ENCODE measurements around the gene CEMIP. TPM values are rescaled to one million over a fixed set of nuclear protein-coding genes. Genes with fewer than 3 reads are reported as not detected.

The CEMIP gene
- total and polyA plus RNA-seq, 2 of the 13 experiments (the other 11 are each of a cell fraction or from before 2014, with no cell fraction given) = 4.3 to 28.5 TPM

DNA sequence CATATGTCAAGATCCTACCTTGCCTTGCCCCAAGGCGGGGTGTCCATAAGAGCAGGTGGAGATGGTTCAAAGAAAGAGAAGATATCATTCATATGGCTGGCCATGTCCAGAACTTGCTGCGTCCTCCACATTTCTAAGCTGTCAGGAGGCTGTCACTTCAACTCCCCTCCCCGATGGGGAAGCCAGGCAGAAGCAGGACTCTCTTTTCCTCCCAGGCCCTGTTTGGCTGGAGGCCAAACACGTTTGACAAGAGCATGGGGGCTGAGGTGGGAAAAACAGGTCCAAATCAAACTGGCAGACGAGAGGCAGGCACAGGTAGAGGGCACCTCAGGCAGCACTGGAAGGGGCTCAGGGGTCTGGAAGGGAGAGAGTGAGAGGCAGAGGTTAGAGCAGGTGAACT lies 172.8 kb downstream of the CEMIP start (continued):
- no peak for TF ChIP-seq KDM6A (CRISPR knock-in tag; IDR thresholded peaks at IDR 0.05; ENCODE audit: low read depth)
- no peak for TF ChIP-seq POLR2AphosphoS2 (IDR thresholded peaks at IDR 0.05; ENCODE audit: low read depth, low read length)
- no peak for TF ChIP-seq ZFP82 (CRISPR knock-in tag; IDR thresholded peaks at IDR 0.05; ENCODE audit: borderline replicate concordance)
- no peak for TF ChIP-seq JUN (CRISPR knock-in tag; IDR thresholded peaks at IDR 0.05)
- TF ChIP-seq, protein P1, sequence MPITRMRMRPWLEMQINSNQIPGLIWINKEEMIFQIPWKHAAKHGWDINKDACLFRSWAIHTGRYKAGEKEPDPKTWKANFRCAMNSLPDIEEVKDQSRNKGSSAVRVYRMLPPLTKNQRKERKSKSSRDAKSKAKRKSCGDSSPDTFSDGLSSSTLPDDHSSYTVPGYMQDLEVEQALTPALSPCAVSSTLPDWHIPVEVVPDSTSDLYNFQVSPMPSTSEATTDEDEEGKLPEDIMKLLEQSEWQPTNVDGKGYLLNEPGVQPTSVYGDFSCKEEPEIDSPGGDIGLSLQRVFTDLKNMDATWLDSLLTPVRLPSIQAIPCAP (CRISPR knock-in tag; IDR thresholded peaks at IDR 0.05; ENCODE audit: low read depth) = no peak
- TF ChIP-seq, protein P2, sequence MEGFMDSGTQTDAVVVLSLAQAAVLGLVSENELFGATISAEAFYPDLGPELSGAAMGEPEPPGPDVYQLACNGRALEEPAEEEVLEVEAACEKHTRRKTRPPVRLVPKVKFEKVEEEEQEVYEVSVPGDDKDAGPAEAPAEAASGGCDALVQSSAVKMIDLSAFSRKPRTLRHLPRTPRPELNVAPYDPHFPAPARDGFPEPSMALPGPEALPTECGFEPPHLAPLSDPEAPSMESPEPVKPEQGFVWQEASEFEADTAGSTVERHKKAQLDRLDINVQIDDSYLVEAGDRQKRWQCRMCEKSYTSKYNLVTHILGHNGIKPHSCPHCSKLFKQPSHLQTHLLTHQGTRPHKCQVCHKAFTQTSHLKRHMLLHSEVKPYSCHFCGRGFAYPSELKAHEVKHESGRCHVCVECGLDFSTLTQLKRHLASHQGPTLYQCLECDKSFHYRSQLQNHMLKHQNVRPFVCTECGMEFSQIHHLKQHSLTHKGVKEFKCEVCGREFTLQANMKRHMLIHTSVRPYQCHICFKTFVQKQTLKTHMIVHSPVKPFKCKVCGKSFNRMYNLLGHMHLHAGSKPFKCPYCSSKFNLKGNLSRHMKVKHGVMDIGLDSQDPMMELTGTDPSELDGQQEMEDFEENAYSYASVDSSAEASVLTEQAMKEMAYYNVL (CRISPR knock-in tag; IDR thresholded peaks at IDR 0.05; ENCODE audit: borderline replicate concordance) = no peak

DNA sequence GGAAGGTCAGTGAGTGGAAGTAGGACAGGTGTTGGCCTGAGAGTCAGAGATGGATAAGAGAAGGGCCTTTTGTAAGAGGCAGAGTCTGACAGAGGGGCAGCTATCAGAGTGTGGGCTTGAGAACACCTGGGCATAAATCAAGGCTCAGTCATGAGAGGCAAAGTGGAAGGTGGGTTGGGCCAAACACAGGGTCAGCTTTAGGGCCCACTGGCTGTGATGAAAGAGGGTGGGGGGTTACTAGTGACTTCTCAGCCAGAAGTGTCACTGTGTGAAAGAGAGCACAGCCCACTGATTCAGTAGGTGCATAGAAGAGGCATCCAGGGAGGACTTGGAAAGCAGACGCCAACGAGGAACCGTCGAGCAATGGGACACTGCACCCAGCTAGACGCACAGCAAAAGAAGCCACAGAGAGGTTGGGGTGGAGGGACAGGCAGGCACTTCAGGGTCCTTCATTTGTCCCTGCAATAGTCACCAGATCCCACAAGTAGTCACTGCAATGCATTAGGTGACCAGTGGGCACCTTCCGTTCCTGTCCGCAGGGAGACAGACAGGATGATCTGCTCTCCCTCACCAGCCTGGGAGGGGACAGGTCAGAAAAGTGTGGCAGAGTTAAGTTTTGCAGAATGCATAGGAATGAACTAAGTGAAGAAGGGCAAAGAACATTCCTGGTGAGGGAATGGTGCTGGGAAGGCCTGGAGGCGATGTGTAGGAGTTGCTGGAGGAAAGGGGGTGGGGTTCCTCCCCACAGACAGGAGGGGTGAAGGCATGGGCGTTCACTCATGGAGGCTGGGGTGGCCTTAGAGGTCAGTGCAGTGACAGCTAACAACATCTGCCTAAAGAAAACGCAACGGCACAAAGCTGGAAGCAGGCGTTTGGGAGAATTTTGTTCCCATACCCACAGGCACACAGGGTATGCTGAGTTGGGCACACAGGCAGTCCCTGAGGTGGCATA lies 174.1 kb downstream of the CEMIP start:
- Histone ChIP-seq H3K27ac (ENCODE audit: extremely low read length, insufficient read depth, low read length) (peak overlapping the region; percentile 68), H3K79me2 (ENCODE audit: insufficient read depth, low read length) (no peaks in the 10 kb centered on the region), H3K9ac (ENCODE audit: insufficient read depth, low read depth, low read length) (no peak overlapping the region), H2AFZ (ENCODE audit: low read length) (no peak overlapping the region), H3K4me1 (ENCODE audit: insufficient read depth, low read length) (peaks cover 27% of the 10 kb centered on the region), H4K20me1 (ENCODE audit: insufficient read depth, low read length) (no peaks in the 10 kb centered on the region), H3K36me3 (replicated peaks in 1 of 2; ENCODE audit: control insufficient read depth in 1 of 2, insufficient read depth in 2 of 2, low read length in 2 of 2) (peaks cover 7 to 13% of the 10 kb centered on the region in 2 experiments; a peak in 3 of 5 replicates), H3K9me3 (ENCODE audit: low read length) (no peaks in the 10 kb centered on the region), H3K4me2 (ENCODE audit: low read depth, low read length) (0 out of 2 replicates have a peak overlapping the region, but pooled peaks have one; percentile 50), H3K27me3 (ENCODE audit: control insufficient read depth in 1 of 2, insufficient read depth in 2 of 2, low read length in 2 of 2) (no peaks in the 10 kb centered on the region; a peak in 1 of 5 replicates), H3K4me3 (replicated peaks in 1 of 3; ENCODE audit: insufficient read depth in 1 of 3, low read depth in 2 of 3, low read length in 3 of 3) (peak overlapping the region in 1 of 3 experiments; percentile 24; a peak in 1 of 6 replicates)
- POLR2A ChIA-PET = interaction anchor here (1.2 to 2.0 kb wide), 3 partner anchors 14 to 114 kb away, joined by 3 to 7 read pairs (median 3); no protein-coding TSS in a partner anchor
- ATAC-seq (no peak), DNase-seq (ENCODE audit: low spot score) (no peak), FAIRE-seq (no peak)
- CTCF ChIA-PET (ENCODE audit: low intra/inter-chr PET ratio, low total read pairs) = no interaction called here
- no TSS peak for BruUV-seq (replicated peaks)
- WGBS (ENCODE audit: low lambda C conversion rate) = 90% methylated on average over 12 of the region's 12 CpGs
- in situ Hi-C loops (cut with HindIII; ENCODE audit: extremely low pct_ligation_motif_present, low pct_unique_long_range_greater_than_20kb) (loop anchor here (25.0 kb wide), 1 partner anchor 491 kb away; no protein-coding TSS in a partner anchor), intact Hi-C loops (cut with micrococcal nuclease; ENCODE audit: unreplicated experiment) (no loop called here)
- TF ChIP-seq ADNP (CRISPR knock-in tag; IDR thresholded peaks at IDR 0.05) (no peak), ZNF274 (CRISPR knock-in tag; IDR thresholded peaks at IDR 0.05) (no peak), YEATS4 (CRISPR knock-in tag; IDR thresholded peaks at IDR 0.05; ENCODE audit: borderline replicate concordance) (no peak), MEIS1 (CRISPR knock-in tag; IDR thresholded peaks at IDR 0.05; ENCODE audit: borderline replicate concordance) (no peak)
- TF ChIP-seq, protein P3, sequence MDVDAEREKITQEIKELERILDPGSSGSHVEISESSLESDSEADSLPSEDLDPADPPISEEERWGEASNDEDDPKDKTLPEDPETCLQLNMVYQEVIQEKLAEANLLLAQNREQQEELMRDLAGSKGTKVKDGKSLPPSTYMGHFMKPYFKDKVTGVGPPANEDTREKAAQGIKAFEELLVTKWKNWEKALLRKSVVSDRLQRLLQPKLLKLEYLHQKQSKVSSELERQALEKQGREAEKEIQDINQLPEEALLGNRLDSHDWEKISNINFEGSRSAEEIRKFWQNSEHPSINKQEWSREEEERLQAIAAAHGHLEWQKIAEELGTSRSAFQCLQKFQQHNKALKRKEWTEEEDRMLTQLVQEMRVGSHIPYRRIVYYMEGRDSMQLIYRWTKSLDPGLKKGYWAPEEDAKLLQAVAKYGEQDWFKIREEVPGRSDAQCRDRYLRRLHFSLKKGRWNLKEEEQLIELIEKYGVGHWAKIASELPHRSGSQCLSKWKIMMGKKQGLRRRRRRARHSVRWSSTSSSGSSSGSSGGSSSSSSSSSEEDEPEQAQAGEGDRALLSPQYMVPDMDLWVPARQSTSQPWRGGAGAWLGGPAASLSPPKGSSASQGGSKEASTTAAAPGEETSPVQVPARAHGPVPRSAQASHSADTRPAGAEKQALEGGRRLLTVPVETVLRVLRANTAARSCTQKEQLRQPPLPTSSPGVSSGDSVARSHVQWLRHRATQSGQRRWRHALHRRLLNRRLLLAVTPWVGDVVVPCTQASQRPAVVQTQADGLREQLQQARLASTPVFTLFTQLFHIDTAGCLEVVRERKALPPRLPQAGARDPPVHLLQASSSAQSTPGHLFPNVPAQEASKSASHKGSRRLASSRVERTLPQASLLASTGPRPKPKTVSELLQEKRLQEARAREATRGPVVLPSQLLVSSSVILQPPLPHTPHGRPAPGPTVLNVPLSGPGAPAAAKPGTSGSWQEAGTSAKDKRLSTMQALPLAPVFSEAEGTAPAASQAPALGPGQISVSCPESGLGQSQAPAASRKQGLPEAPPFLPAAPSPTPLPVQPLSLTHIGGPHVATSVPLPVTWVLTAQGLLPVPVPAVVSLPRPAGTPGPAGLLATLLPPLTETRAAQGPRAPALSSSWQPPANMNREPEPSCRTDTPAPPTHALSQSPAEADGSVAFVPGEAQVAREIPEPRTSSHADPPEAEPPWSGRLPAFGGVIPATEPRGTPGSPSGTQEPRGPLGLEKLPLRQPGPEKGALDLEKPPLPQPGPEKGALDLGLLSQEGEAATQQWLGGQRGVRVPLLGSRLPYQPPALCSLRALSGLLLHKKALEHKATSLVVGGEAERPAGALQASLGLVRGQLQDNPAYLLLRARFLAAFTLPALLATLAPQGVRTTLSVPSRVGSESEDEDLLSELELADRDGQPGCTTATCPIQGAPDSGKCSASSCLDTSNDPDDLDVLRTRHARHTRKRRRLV (CRISPR knock-in tag; IDR thresholded peaks at IDR 0.05) = no peak
